Hematopoietic multipotent progenitor cell treated with erythropoietin and hydrocortisone succinate and interleukin-3 and kit ligand, for 8 days (in vitro differentiated cells): ENCODE results near the gene LRIT1.

Experiments used
- DNase-seq: peaks from one replicate; pipeline ENCODE4 v3.0.0-alpha.2; 2015

LRIT1 gene

DNA sequence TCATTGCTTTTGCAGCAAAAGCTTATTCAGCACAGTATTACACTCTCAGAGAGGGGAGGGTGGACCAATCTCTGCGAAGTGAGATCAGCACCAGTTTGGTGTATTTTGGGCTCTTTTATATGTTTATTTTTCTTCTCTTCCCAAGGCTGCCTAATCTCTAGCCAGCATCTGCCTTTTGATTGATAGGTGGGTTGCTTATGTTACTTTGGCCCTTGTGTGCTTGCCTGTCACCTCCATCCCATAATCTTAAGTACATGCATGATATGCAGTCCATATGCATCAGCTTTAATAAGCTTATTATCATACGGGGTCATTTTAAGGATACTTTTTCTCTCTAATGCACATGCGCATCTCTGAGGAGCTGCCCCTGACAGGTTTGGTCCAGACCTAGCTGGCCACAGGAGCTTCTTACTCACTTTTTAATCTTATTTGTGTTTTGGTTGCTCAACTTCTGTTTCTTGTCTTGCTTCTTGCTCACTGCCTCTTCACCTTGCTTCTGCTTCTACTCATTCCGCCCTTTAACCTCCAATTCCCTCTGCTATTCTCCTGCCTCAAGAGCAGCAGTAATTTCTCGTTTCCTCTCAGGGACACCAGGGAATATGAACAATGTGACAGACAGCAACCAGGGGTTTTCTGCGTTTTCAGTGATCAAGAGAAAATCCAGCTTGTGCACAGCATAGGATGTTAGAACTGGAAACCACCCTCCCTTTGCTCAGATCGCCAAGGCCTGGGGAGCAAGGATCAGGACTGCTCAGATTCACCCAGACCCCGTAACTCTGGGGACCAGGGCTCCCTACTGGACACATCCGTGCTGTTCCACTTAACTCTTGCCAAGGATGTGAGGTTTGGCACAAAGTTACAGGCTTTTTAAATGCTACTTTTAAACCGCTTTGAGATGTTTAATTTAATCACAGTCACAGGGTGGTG, 13.5 kb upstream of the LRIT1 start:
- no peak for DNase-seq

DNA sequence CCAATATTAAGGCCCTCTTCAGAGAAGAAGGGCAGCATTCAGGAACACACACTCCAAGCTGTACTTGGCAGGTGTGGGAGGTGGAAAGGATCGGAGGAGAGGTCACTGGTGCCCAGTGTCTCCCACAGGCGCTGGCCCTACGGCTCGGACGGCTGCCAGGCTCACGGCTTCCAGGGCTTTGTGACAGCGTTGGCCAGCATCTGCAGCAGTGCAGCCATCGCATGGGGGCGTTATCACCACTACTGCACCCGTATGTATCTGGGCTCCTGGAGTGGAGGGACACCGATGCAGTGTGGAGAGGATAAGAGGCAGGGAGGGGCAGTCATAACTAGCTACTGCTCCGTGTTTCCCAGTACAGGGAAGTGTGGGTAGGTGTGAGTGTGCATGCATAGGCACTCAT, 7.4 kb upstream of the LRIT1 start:
- DNase-seq, result no peak

DNA sequence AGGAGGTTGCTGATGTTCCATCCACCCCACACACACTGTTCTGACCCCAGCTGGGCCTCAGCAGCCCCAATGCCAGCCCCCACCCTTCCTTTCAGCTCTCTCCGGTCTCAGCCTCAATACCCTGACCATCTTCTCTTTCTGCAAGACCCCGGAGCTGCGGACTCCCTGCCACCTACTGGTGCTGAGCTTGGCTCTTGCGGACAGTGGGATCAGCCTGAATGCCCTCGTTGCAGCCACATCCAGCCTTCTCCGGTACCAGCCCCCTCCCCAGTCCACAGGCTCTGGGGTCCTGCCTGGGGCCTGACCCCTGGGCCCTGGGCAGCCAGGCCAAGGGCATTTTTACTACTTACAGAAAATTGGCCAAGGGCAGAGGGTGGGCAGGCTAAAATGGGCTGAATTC, 6.2 kb upstream of the LRIT1 start:
- no peak for DNase-seq

DNA sequence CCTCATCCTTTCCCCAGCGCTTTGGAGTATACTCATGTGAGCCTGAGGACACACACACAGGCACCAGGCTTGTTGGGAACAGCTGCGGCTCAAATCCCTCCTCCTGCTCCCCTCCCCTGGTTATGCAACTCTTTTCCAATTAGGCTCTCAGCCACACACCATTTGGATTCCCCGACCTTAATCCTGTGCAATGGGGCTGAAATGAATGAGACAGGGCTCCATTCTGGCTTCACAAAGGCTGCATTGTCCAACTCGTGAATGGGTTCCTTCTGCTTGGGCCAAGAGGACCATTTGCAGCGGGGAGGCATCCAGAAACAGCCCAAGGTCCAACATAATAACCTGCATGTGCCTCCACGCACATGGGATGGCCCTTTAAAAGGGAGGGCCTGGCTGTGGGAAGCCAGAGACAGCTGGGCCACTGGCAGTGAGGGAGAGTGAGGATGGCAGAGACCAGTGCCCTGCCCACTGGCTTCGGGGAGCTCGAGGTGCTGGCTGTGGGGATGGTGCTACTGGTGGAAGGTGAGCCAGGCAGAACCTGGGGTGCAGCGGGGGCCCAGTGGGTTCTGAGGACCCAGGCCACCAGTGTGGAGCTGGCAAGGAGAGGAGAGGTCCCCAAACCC, 3.4 kb upstream of the LRIT1 start, which contains the start of gene RGR:
TSS of gene RGR (plus strand) at position 403 of the 620 bp plus-strand sequence. CDS start at position 441, 38 bp downstream.
- no peak for DNase-seq

DNA sequence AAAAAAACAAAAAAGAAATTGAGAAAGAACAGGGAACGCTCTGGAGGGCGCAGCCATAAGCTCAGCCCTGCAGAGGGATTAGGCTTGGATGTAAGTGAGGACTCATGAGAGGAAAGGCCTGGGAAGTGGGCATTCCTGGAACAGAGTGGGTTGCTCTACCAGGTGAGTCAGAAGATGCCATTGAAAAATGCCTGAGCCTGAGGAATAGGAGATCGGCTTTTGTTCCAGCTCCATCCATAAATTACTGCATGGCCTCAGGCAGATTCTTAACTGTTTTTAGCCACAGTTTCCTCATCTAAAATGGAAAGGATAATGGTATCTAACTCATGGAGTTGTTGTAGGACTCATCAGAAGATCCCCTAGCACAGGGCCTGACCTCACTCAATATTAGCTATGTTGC, 2.4 kb upstream of the LRIT1 start:
- DNase-seq, result no peak

DNA sequence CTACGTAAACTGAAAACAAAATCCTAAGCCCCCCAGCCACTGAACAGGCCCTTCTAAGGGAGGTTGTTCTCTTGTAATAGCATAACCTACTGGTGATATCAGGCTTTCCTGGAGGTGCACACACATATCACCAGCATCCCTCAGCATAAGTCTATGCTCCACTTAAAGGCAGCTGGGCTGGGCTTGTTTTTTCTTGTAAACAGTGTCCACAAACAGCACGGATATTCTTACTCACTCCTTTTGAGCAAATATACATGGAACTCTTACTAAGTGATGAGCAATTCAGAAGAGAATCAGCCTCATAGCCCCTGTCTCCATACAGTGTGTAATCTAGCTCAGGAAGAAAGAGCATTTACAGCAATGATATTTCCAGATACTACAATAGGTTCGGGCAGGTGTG, 2.4 kb downstream of the LRIT1 start:
- no peak for DNase-seq

DNA sequence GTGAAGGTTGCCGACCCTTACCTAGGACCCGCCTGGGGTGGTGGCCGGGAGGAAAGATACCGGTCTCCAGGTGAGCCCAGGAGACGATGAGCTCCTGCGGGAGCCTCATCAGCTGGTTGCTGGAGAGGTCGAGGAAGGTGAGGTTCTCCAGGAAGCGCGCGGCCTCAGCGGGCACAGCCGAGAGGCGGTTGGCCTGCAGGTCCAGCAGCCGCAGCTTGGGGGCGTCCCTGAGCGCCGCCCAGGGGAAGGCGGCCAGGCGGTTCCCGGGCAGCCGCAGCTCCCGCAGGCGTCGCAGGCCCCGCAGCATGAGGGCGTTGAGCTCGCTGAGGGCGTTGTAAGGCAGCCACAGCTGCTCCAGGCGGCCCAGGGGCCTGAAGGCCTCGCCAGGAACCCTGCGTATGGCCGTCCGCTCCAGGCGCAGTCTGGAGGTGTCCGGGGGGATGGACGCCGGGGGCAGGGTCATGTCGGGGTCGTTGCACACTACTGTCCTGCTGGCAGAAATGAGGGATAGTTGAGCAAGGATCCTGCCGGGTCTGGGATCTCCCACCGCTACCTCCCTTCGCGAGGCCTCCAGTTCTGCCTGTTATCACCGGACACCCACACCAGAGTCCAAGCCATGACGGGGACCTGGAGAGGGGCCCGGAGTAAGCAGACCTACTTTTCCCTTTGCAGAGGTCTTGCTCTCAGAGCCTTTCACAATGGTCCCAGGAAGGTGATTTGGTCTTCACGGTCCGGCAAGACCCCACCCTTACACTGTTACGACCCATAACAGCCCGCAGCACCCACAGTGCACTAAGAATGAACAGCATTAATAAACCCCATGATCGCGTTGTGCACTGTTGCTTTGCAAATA, 3.9 kb downstream of the LRIT1 start:
- no peak for DNase-seq

DNA sequence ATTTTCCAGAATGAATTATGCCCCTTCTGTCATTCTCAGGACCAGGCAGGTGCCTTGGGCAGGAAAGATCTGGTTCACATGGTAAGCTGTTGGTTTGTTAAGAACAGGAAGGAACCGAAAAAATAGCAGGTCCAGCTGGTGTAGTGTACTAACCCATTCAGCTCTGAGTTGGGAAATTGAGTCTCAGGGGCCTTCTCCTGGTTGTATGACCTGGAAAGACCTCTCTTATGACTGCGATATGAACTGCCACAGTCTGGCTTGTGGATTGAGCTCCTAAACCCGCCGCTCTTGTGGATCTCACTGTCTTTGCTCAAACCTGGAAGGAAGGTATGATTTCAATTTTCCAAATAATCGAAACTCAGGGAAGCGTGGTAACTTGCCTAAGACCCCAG, 4.5 kb downstream of the LRIT1 start:
- DNase-seq, result no peak

DNA sequence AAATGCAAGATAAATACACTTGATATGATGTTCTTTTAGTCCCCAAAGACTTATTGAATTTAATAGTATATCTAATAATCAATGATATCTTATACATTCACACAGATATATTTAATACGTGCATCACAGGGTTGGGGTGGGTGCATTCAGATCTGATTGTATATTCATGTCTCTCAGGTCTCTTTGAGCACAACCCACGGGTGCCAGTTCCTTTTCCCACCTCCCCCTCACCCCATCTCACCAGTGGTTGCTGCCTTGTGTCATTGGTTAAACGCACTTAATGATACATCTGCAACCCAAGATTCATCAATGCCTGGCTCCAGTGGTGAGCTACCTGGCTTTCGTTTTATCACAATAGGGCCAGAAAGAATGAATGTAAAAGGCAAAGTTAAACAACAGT, 6.2 kb downstream of the LRIT1 start:
- DNase-seq, result no peak

DNA sequence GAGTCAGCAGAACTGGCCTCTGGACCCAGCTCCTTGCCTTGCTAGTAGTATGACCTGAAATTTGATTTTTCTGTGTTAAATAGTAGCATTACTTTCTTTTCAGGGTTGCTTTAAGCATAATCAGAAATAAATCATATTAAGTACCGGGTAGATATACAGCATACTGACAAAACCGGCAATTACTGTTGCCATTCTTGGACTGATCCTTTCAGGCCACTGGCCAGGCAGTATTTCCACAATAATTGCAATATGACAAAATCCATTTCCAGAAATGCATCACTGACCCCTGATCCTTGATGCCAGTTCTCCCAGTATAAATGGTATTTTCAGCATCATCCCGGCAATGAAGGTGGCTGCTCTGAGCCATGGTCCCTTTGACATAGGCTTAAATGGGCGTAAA, 6.9 kb downstream of the LRIT1 start:
- DNase-seq, result no peak

DNA sequence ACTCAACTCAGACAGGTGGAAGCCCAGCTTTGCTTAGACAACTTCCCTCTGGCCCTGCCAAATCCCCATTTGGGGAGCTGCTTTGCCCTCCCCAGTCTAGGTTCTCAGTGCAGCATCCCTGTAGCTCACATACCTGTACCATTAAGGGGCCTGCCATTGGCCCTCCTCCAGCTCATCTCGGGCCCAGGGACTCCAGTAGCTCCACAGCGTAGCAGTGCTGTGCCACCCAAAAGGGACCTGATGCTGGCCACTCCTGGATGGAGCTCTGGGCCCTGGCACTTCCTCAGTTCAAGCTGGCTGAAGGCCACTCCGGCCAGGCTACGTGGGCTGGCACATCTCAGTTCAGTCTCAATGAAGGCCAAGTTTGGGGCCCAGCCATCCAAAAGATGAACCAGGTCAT, 7.4 kb downstream of the LRIT1 start:
- DNase-seq, result no peak

DNA sequence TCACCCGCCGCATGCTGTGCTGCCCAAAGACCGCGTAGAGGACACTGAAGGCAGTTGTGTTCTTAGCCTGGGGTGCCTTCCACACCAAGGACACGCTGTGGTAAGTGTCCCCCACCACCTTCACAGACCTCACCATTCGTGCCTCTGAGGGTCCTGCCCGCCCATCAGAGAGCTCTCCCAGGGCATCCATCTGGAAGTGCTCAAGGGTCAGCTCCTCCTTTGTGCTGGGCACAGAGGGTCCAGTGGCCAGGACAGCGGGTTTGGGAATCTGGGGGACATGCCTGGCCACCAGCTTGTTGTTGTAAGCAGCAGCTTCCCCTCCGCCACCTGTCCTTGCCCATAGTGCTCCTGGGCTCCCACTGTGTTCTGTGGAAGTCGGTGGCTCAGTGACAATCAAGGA, 9.0 kb downstream of the LRIT1 start:
- no peak for DNase-seq

DNA sequence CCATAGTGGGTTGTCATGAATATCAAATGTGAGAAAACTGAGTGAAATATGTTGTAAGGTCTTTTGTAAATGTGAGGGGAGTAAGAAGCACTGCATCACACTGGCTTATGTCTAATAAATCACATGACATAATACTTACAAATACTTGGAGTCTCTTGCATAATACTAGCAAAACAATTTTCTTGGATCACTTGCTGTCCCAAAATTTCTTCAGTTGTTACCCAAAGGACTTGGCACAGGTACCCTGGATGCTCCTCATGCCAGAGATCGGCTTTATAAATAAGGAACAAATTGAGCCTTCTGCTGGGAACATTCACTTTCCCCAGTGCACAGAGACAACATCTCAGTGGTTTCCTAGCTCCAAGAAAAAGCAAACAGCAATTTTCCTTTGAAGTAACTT, 11.0 kb downstream of the LRIT1 start:
- no peak for DNase-seq

DNA sequence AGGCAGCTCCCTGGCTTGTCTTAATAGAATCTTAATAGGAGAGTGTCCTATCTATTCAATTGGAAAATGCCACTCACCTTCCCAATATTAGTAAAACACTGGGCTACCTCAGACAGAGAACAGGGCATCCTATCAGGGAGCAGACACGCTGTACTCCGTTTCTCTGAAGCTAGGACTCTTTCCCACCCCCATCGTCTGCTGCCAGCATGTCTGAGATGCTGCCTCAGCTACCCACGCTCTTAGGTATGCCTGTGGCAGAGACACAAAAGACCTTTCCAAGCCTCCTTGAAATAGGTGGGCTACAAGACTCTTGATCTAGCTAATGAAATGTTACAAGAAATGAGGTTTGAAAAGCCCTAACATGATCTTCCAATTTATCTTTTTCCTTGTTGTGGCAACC, 13.5 kb downstream of the LRIT1 start:
- no peak for DNase-seq

DNA sequence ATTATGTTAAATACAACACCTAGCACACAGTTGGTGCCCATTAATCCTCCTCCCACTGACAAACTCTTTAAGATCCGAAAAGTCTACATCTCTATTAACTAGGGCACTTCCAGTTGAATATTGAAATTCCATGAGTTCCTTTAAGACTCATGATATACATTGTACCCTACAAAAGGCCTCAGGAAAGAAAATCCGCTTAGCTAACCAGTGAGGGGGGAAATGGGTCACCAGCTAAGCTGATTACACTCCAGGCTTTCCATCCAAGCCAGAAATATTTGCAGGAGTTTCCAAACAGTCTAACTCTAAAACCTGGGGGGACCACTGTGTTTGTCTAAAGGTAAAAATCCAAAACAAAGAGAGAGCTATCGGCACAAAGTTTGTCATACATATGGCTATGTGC, 14.7 kb downstream of the LRIT1 start:
- no peak for DNase-seq

DNA sequence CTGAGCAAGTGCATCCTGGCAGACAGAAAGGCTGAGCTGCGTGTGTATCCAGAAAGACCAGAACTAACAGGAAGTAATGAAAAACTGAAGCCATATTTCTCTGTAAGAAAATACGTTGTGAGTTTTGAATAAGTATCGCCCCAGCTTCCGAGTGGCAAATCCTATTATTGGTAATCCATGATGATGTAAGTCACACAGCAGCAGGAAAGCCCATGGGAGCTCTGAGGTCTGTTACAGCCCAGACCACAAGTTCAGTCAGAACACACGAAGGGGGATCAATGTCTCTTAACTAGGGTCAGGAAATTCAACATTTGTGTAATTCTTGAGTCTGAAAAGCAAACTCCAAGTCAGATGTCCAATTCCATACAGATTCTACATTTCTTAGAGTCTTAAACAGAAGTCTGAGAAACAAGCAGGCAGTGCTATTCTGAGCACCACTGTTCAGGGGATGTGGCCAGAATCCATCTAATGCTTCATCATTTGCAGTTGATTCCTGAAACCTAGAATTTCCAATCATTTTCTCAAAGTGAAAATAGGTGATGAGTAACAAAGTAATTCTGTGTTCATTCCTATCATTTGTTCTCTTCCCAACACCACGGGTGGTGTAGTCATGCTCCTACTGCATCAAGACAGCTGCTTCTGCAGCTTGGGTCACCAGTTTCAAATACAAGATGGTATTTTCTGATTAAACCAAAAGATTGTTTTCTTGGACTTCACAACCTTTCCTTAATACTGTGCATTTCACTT, 15.7 kb downstream of the LRIT1 start, which contains the start of gene LRIT2:
TSS of gene LRIT2 (minus strand) at position 118 of the 747 bp plus-strand sequence. CDS start at position 94, 24 bp downstream.
- DNase-seq, result no peak

DNA sequence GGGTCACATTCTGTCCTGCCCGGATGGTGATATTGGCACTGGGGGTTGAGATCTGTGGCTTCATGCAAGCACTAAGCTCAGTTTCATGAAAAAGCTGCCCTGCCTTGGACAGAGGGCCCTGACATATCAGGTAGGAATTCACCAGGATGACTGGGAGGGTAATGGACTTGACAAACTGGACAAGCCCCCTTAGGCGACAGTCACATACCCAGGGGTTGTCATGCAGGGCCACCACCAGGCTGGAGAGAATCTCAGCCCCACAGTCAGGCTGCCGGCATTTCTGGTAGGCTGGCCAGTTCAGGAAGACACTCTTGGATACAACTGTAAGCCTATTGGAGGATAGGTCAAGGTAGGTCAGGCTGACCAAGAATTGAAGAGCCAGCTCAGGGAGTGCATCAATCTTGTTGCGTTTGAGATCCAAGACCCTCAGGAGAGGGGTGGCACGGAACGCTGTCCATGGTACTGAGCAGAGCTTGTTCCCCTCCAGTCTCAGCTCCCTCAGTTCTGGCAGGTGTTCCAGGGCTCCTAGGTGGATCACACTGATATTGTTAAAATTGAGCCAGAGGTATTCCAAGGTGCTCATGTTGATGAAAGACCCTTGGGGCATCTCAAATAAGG, 16.8 kb downstream of the LRIT1 start:
- no peak for DNase-seq

DNA sequence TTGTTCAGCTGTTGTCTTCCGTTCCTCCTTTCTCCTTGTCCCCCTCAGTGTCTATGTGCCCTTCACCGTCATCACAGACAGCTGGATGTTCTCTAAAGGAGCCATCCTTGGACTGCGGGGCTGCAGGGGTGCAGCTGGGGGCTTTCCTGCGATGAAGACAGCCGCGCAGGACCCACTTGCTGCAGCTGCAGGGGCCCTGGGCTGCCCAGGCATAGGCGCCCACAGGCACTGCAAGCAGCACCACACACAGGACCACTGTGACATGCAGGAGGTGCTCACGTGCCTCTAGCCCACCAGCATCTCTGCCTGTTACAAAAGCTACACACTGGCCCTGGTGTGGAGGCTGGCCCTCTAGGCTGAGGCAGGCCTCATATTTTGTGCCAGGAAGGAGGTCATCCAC, 19.4 kb downstream of the LRIT1 start:
- no peak for DNase-seq

DNA sequence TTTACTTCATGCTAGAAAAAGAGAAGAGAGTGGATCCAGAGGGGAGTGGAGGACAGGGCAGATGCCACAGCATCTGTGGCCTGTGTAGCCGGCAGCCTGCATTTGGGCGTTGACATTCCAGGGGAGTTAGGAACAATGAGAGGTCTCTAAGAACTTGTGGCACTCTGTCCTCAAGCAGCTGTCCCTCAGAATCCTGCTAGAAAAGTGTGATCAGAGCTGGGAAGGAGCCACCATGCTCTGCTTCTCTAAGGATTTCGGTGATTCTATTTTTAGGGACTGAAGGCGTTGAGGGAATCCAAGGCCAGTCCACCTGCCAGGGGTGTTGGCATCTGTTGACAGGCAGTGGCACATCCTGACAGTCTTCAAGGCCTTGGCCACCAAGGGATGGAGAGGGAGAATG, 23.6 kb downstream of the LRIT1 start:
- no peak for DNase-seq

DNA sequence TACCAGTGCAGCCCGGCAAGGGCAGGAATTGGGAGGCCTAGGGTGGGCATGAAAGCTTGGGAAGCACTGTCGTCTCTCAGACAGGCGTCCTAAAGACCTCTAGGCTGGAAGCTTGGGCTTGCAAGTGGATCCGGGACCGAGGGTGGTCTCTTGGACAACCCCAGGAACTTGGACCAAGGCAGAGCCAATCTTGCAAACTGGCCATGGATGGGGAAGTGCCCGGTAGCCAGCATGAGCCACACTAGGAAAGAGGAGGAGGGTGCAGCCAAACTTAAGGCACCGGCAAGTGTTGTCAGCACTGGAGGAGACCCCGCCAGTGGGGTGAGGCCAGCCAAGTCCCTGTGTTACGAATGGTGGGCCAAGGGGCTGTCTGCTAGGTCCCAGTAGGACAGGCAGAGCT, 24.5 kb downstream of the LRIT1 start:
- no peak for DNase-seq

DNA sequence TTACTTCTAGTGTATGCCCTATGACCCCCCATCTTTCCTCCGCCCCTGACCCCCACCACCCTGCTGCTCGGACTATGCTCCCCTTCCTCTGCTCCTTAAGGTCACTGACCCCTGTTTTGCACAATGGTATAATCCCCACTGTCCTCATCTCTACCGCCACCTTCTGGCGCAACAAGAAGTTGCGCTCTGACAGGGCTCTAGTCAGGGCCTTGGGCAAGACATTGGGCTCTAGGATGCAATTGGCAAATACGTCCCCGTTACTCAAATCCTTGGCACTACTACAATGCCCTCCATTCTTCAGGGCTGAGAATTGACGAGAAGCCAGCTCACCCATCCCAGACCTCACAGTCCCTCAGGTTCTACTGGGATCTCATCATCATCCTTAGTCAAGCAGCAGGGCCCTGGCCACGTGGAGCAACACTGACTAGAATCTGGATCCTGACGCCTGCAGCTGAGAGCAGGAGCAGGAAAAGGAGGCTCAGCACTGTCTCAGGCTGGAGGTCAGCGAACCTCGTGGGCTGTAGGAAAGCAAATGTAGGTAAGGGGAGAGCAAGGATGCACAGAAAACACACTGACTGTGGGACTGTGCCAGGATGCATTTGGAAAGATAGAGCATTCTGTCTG, 26.6 kb downstream of the LRIT1 start:
- DNase-seq, result peak; percentile 57
